T-helper 2 cell treated with Interferon-gamma antibody and Interleukin-4, amounts not matched to agents 5 μg/mL and 100 μg/mL, for 36 hours (primary cell): Measurements from ENCODE around the gene STX10.
A peak's percentile ranks its signal among the peaks of the same experiment; 100 is the strongest.

ENCODE experiments used
- DNase-seq: peaks from one replicate; pipeline ENCODE4 v3.0.0; 2021; ENCODE audit warnings: low spot score
- H3K27ac Mint-ChIP-seq: one replicate; pipeline ENCODE4 v1.8.0; 2021; ENCODE audit warnings: mild to moderate bottlenecking, mixed read lengths
- H3K27me3 Mint-ChIP-seq: one replicate; pipeline ENCODE4 v1.8.0; 2021; ENCODE audit warnings: low read depth, mixed read lengths
- H3K36me3 Mint-ChIP-seq: one replicate; pipeline ENCODE4 v1.8.0; 2021; ENCODE audit warnings: low read depth, mixed read lengths
- H3K4me1 Mint-ChIP-seq: one replicate; pipeline ENCODE4 v1.8.0; 2021; ENCODE audit warnings: low read depth, mixed read lengths
- H3K4me3 Mint-ChIP-seq: one replicate; pipeline ENCODE4 v1.8.0; 2022; ENCODE audit warnings: mild to moderate bottlenecking, moderate library complexity, mixed read lengths
- H3K9me3 Mint-ChIP-seq: one replicate; pipeline ENCODE4 v1.8.0; 2021; ENCODE audit warnings: mixed read lengths

Gene STX10

DNA sequence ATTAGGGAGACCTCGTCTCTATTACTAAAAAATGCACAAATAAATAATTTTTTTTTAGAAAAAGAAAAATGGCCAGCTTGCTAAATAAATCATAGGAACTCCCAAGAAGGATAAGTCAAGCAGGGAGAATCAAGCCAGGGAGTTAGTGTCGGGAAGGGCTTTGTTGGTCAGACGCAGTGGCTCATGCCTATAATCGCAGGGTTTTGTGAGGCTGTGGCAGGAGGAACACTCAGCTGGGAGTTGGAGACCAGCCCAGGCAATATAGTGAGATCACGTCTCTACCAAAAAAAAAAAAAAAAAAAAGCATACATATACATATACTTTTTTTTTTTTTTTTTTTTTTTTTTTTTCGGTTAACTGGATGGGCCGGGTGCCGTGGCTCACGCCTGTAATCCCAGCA, 23.1 kb downstream of the STX10 start:
- H3K36me3 Mint-ChIP-seq, result peaks cover 5% of the 10 kb centered on the region

GRCh38 chr19:13122980-13123957, 26.9 kb downstream of the STX10 start:
- H3K4me1 Mint-ChIP-seq, result peaks cover 26% of the 10 kb centered on the region
- H3K27me3 Mint-ChIP-seq, result no peaks in the 10 kb centered on the region
- H3K9me3 Mint-ChIP-seq, result no peaks in the 10 kb centered on the region
- no peak for DNase-seq
- no peak overlapping the region for H3K4me3 Mint-ChIP-seq
- peaks cover 9% of the 10 kb centered on the region for H3K36me3 Mint-ChIP-seq
- H3K27ac Mint-ChIP-seq, result no peak overlapping the region

More for the DNA sequence above, 23.1 kb downstream of the STX10 start:
- no peaks in the 10 kb centered on the region for H3K27me3 Mint-ChIP-seq
- no peaks in the 10 kb centered on the region for H3K9me3 Mint-ChIP-seq
- peaks cover 19% of the 10 kb centered on the region for H3K4me1 Mint-ChIP-seq
- H3K4me3 Mint-ChIP-seq, result no peak overlapping the region
- no peak for DNase-seq
- H3K27ac Mint-ChIP-seq, result no peak overlapping the region

- DNase-seq, result no peak
- no peaks in the 10 kb centered on the region for H3K27me3 Mint-ChIP-seq
- H3K9me3 Mint-ChIP-seq, result no peaks in the 10 kb centered on the region
- H3K4me3 Mint-ChIP-seq, result no peak overlapping the region
- peaks cover 11% of the 10 kb centered on the region for H3K36me3 Mint-ChIP-seq
- H3K4me1 Mint-ChIP-seq, result peaks cover 24% of the 10 kb centered on the region
- H3K27ac Mint-ChIP-seq, result no peak overlapping the region
These were observed 27.8 kb downstream of the STX10 start for GRCh38 chr19:13122275-13122878.

GRCh38 chr19:13121551-13122274, 28.5 kb downstream of the STX10 start:
- Mint-ChIP-seq H3K4me1 (peaks cover 24% of the 10 kb centered on the region), H3K4me3 (no peak overlapping the region), H3K27me3 (no peaks in the 10 kb centered on the region), H3K27ac (peak overlapping the region; percentile 8), H3K36me3 (peaks cover 9% of the 10 kb centered on the region), H3K9me3 (no peaks in the 10 kb centered on the region)
- no peak for DNase-seq

- DNase-seq, result no peak
- Mint-ChIP-seq H3K9me3 (no peaks in the 10 kb centered on the region), H3K4me1 (peaks cover 24% of the 10 kb centered on the region), H3K27me3 (no peaks in the 10 kb centered on the region), H3K27ac (no peak overlapping the region), H3K4me3 (peak overlapping the region; percentile 15), H3K36me3 (peaks cover 12% of the 10 kb centered on the region)
These were observed 29.4 kb downstream of the STX10 start for GRCh38 chr19:13120817-13121216.

DNA sequence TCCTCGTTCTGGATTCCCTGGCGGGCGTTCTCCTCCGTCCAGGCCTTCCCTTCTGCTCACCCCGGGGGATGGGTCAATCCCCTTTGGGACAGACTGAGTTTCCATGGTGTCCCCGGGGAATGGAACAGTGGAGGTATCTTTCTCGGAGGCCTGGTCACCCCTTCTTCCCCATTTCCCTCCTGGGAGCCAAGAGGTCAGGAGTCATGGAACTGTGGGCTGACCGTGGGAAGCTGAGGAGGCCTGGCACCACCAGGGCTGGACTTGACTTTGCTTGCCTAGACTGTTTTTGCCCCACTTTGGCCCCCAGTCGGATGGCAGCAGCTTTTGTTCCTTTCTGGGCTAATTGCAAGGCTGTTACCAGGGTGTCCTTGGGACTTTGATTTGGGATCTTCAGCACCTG, 30.1 kb downstream of the STX10 start:
- no peaks in the 10 kb centered on the region for H3K27me3 Mint-ChIP-seq
- H3K36me3 Mint-ChIP-seq, result peaks cover 18% of the 10 kb centered on the region
- H3K27ac Mint-ChIP-seq, result no peak overlapping the region
- no peak for DNase-seq
- peaks cover 31% of the 10 kb centered on the region for H3K4me1 Mint-ChIP-seq
- no peaks in the 10 kb centered on the region for H3K9me3 Mint-ChIP-seq
- H3K4me3 Mint-ChIP-seq, result peak overlapping the region; percentile 86

DNA sequence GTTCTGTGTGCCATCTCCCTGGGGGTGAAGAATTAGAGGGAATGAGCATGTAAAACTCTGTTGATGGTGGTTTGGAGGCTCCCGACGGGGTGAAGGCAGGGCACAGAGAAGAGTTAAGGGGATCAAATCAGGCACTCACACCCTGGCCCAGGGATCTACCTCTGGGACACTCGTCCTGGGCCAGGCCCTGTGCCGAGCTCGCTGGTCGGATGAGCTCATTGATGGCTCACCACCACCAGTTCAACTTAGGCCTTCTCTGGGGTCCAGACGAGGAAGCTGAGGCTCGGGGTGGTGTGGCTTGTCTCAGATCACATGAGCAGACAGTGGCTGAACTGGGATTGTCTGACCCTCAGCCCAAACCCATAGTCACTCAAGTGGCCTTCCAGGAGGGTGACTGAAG, 30.5 kb downstream of the STX10 start:
- no peaks in the 10 kb centered on the region for H3K9me3 Mint-ChIP-seq
- H3K27ac Mint-ChIP-seq, result peak overlapping the region; percentile 76
- no peaks in the 10 kb centered on the region for H3K27me3 Mint-ChIP-seq
- H3K4me1 Mint-ChIP-seq, result peaks cover 31% of the 10 kb centered on the region
- no peak for DNase-seq
- peak overlapping the region; percentile 86 for H3K4me3 Mint-ChIP-seq
- peaks cover 22% of the 10 kb centered on the region for H3K36me3 Mint-ChIP-seq

GRCh38 chr19:13118424-13119193, 31.6 kb downstream of the STX10 start:
- Mint-ChIP-seq H3K4me1 (peaks cover 31% of the 10 kb centered on the region), H3K27ac (peak overlapping the region; percentile 76), H3K27me3 (no peaks in the 10 kb centered on the region), H3K9me3 (no peaks in the 10 kb centered on the region), H3K4me3 (peak overlapping the region; percentile 86), H3K36me3 (peaks cover 22% of the 10 kb centered on the region)
- DNase-seq, result peak; percentile 60

DNA sequence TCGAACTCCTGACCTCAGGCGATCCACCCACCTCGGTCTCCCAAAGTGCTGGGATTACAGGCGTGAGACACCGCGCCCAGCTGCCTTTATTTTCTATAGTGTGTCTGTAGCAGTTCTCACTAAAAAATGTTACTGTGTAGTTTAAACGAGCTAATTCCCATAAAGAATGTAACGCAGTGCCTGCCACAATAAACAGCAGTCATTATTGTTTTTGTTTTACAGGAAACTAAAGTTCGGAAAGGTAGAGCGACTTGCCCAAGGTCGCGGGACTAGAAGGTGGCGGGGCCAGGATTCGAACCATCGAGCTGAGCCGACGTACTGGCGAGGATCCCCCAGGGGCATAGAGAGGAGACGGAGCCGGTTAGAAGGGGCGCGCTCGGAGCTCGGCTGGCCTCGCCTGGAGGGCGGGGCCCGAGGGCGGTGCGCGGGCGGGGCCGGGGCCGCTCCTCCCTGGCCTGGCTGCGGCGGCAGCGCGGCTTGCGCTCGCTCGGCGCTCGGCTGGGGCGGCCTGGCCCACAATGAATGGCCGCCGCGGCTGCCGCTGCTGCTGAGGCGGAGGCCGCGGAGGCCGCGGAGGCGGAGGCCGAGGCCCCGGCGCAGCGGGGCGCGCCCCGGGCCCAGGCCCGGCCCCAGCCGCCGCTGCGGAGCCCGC, 32.3 kb downstream of the STX10 start, which contains the start of gene NACC1:
TSS of gene NACC1 (plus strand) at position 493 of the 652 bp plus-strand sequence. CDS start 16,944 bp downstream, outside the sequence.
- Mint-ChIP-seq H3K9me3 (no peaks in the 10 kb centered on the region), H3K4me3 (peak within 1 kb of the TSS; percentile 96), H3K36me3 (peaks cover 22% of the 10 kb centered on the region)

DNA sequence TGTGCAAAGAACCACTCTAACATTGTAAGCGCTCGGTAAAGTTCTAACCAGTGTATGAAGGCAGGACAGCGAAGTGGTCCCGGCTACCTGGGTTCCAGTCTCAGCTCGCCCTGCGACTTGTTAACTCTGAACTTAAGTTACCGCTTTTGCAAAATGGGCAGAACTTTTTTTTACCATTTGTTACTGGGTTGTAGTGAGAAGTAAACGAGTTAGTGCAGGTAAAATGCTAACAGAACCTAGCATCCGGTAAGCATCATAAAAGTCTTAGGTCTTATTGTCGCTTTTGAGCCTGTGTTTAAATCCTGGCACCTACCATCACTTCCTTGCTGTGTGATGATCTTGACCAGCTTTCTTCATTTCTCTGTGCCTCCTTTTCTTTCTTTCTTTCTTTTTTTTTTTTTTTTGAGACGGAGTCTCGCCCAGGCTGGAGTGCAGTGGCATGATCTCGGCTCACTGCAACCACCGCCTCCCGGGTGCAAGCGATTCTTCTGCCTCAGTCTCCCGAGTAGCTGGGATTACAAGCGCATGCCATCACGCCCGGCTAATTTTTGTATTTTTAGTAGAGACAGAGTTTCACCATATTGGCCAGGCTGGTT, 32.9 kb downstream of the STX10 start:
- no peaks in the 10 kb centered on the region for H3K27me3 Mint-ChIP-seq
- no peaks in the 10 kb centered on the region for H3K9me3 Mint-ChIP-seq
- DNase-seq, result no peak
- peaks cover 26% of the 10 kb centered on the region for H3K4me1 Mint-ChIP-seq
- H3K27ac Mint-ChIP-seq, result peak overlapping the region; percentile 97
- H3K4me3 Mint-ChIP-seq, result peak overlapping the region; percentile 96
- H3K36me3 Mint-ChIP-seq, result peaks cover 22% of the 10 kb centered on the region

More for the DNA sequence above, 32.3 kb downstream of the STX10 start, which contains the start of gene NACC1:
- peak; percentile 92 for DNase-seq
- no peaks in the 10 kb centered on the region for H3K27me3 Mint-ChIP-seq
- H3K27ac Mint-ChIP-seq, result peak within 1 kb of the TSS; percentile 97
- peaks cover 31% of the 10 kb centered on the region for H3K4me1 Mint-ChIP-seq

- peak within 1 kb of the TSS; percentile 97 for H3K27ac Mint-ChIP-seq
- H3K27me3 Mint-ChIP-seq, result no peaks in the 10 kb centered on the region
- H3K36me3 Mint-ChIP-seq, result peaks cover 19% of the 10 kb centered on the region
- peaks cover 23% of the 10 kb centered on the region for H3K4me1 Mint-ChIP-seq
- peak within 1 kb of the TSS; percentile 96 for H3K4me3 Mint-ChIP-seq
- DNase-seq, result peak; percentile 92
- H3K9me3 Mint-ChIP-seq, result no peaks in the 10 kb centered on the region
These were observed 33.6 kb downstream of the STX10 start, which contains the start of gene TRMT1 for GRCh38 chr19:13116282-13117175. TSS of gene TRMT1 (minus strand) at chr19:13116740. CDS start at chr19:13116399, 341 bp downstream.

GRCh38 chr19:13115936-13116281, 34.3 kb downstream of the STX10 start:
- Mint-ChIP-seq H3K27ac (peak overlapping the region; percentile 97), H3K27me3 (no peaks in the 10 kb centered on the region), H3K36me3 (peaks cover 17% of the 10 kb centered on the region), H3K4me3 (peak overlapping the region; percentile 96), H3K9me3 (no peaks in the 10 kb centered on the region), H3K4me1 (peaks cover 20% of the 10 kb centered on the region)
- no peak for DNase-seq
